Gastroesophageal sphincter (tissue), 3 donors: ENCODE data around the gene PSMF1.

Experiments used
- POLR2A ChIP-seq, 2 donors: fragments of 450-650 bp; IDR thresholded peaks; one replicate each; pipeline ENCODE4 v1.6.1; 2017; ENCODE audit warnings: antibody characterized with exemption in 2 of 2, mild to moderate bottlenecking in 2 of 2, moderate library complexity in 1 of 2
- POLR2AphosphoS5 ChIP-seq: sonication (generic); formaldehyde crosslinking; IDR thresholded peaks from one replicate; pipeline ENCODE4 v1.6.1; 2017; ENCODE audit warnings: antibody characterized with exemption
- TF ChIP-seq, protein P1 (sequence below), 4 experiments: fragments of 200-600 bp in 2 of 4; fragments of 450-650 bp in 2 of 4; sonication (generic) in 1 of 4; IDR thresholded peaks; one replicate each; pipeline ENCODE4 v1.5.1; 2017 to 2019; ENCODE audit warnings: antibody characterized with exemption in 4 of 4, mild to moderate bottlenecking in 2 of 4, moderate library complexity in 2 of 4

DNA sequence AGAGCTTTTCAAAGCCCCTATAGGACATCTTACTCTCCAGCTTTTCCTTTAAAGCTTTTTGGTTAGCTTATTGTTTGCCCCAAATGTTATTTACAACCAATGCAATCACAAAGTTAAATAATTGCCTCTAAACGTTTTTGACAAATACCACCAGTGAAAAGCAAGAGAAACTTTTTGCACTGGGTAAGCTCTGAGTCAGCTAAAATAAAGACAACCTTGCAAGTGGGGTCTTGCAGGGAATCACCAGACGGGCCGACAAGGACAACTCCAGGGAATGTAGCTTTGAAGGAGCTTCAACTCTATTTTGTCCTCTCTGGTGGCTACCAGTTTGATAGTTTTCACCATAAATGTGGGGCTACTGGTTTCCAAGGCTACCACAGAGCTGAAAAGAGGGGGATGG lies 14.7 kb upstream of the PSMF1 start:
- TF ChIP-seq, protein P1, sequence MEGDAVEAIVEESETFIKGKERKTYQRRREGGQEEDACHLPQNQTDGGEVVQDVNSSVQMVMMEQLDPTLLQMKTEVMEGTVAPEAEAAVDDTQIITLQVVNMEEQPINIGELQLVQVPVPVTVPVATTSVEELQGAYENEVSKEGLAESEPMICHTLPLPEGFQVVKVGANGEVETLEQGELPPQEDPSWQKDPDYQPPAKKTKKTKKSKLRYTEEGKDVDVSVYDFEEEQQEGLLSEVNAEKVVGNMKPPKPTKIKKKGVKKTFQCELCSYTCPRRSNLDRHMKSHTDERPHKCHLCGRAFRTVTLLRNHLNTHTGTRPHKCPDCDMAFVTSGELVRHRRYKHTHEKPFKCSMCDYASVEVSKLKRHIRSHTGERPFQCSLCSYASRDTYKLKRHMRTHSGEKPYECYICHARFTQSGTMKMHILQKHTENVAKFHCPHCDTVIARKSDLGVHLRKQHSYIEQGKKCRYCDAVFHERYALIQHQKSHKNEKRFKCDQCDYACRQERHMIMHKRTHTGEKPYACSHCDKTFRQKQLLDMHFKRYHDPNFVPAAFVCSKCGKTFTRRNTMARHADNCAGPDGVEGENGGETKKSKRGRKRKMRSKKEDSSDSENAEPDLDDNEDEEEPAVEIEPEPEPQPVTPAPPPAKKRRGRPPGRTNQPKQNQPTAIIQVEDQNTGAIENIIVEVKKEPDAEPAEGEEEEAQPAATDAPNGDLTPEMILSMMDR (IDR thresholded peaks at IDR 0.05) = no peak
- no peak for TF ChIP-seq POLR2A (IDR thresholded peaks at IDR 0.05)
- no peak for TF ChIP-seq POLR2AphosphoS5
